ENCODE data around the gene PTPN14. TPM values are rescaled to one million over a fixed set of nuclear protein-coding genes. Genes with fewer than 3 reads are reported as not detected.
"Not testable (repeated sequence)": the region's sequence is repeated elsewhere in the genome, so short reads cannot be mapped to it uniquely, and the experiment has no call there.

PTPN14 gene
- polyA plus RNA-seq, 3 donors: 36.3 to 37.6 (median 36.4) TPM

- DNase-seq (ENCODE audit: low read depth in 3 of 3, low spot score in 2 of 3): no peak
These were observed 136.7 kb downstream of the PTPN14 start for GRCh38 chr1:214414691-214415090.

- no peak for DNase-seq (ENCODE audit: low read depth in 3 of 3, low spot score in 2 of 3)
These were observed 138.1 kb downstream of the PTPN14 start for GRCh38 chr1:214413315-214413714.

GRCh38 chr1:214404571-214405213, 146.7 kb downstream of the PTPN14 start:
- no peak for DNase-seq (ENCODE audit: low read depth in 3 of 3, low spot score in 2 of 3)

- DNase-seq (ENCODE audit: low read depth in 3 of 3, low spot score in 2 of 3): no peak
These were observed 147.2 kb downstream of the PTPN14 start for GRCh38 chr1:214404154-214404553.

- no peak for DNase-seq (ENCODE audit: low read depth in 3 of 3, low spot score in 2 of 3)
These were observed 148.0 kb downstream of the PTPN14 start for GRCh38 chr1:214403431-214403830.

GRCh38 chr1:214402613-214403083, 148.8 kb downstream of the PTPN14 start:
- no peak for DNase-seq (ENCODE audit: low read depth in 3 of 3, low spot score in 2 of 3)

GRCh38 chr1:214401666-214402065, 149.7 kb downstream of the PTPN14 start:
- DNase-seq (ENCODE audit: low read depth in 3 of 3, low spot score in 2 of 3): no peak

- no peak for DNase-seq (ENCODE audit: low read depth in 3 of 3, low spot score in 2 of 3)
These were observed 151.3 kb downstream of the PTPN14 start for GRCh38 chr1:214400131-214400530.

- no peak for DNase-seq (ENCODE audit: low read depth in 3 of 3, low spot score in 2 of 3)
These were observed 152.9 kb downstream of the PTPN14 start for GRCh38 chr1:214398490-214398889.

GRCh38 chr1:214397497-214397896, 153.9 kb downstream of the PTPN14 start:
- DNase-seq (ENCODE audit: low read depth in 3 of 3, low spot score in 2 of 3): no peak

GRCh38 chr1:214396330-214396729, 155.1 kb downstream of the PTPN14 start:
- DNase-seq (ENCODE audit: low read depth in 3 of 3, low spot score in 2 of 3): no peak

GRCh38 chr1:214394569-214394968, 156.8 kb downstream of the PTPN14 start:
- DNase-seq (ENCODE audit: low read depth in 3 of 3, low spot score in 2 of 3): not testable (repeated sequence)

GRCh38 chr1:214393086-214393485, 158.3 kb downstream of the PTPN14 start:
- DNase-seq (ENCODE audit: low read depth in 3 of 3, low spot score in 2 of 3): no peak

GRCh38 chr1:214391873-214392645, 159.3 kb downstream of the PTPN14 start:
- no peak for DNase-seq (ENCODE audit: low read depth in 3 of 3, low spot score in 2 of 3)

- no peak for DNase-seq (ENCODE audit: low read depth in 3 of 3, low spot score in 2 of 3)
These were observed 161.7 kb downstream of the PTPN14 start for GRCh38 chr1:214389734-214390133.

GRCh38 chr1:214386747-214387146, 164.7 kb downstream of the PTPN14 start:
- DNase-seq (ENCODE audit: low read depth in 3 of 3, low spot score in 2 of 3): no peak

- no peak for DNase-seq (ENCODE audit: low read depth in 3 of 3, low spot score in 2 of 3)
These were observed 165.1 kb downstream of the PTPN14 start for GRCh38 chr1:214386333-214386732.

- no peak for DNase-seq (ENCODE audit: low read depth in 3 of 3, low spot score in 2 of 3)
These were observed 166.0 kb downstream of the PTPN14 start for GRCh38 chr1:214385428-214385827.

GRCh38 chr1:214384373-214385079, 166.9 kb downstream of the PTPN14 start:
- no peak for DNase-seq (ENCODE audit: low read depth in 3 of 3, low spot score in 2 of 3)

- no peak for DNase-seq (ENCODE audit: low read depth in 3 of 3, low spot score in 2 of 3)
These were observed 167.7 kb downstream of the PTPN14 start for GRCh38 chr1:214383381-214384372.
